Neural cell (in vitro differentiated cells): ENCODE measurements around the gene PDCD4. TPM values are rescaled to one million over a fixed set of nuclear protein-coding genes. Genes with fewer than 3 reads are reported as not detected.
"Not testable (repeated sequence)": the region's sequence is repeated elsewhere in the genome, so short reads cannot be mapped to it uniquely, and the experiment has no call there.

Source experiments
- H2AFZ ChIP-seq: fragments of 200-600, 300-800 bp; sonication (generic), shearing (Covaris generic); 2 replicates; pipeline ENCODE4 v1.6.0; 2014; ENCODE audit warnings: low read depth, mild to moderate bottlenecking, antibody characterized with exemption, low read length, moderate library complexity
- H3F3A ChIP-seq: fragments of 200-600 bp; shearing (Covaris generic); 2 replicates; pipeline ENCODE4 v1.6.1; 2016; ENCODE audit warnings: mild to moderate bottlenecking, moderate library complexity, mixed read lengths, antibody characterized with exemption, low read length; ENCODE audit not compliant: insufficient read depth, poor library complexity, severe bottlenecking
- H3K27ac ChIP-seq: fragments of 200-600, 300-800 bp; sonication (generic), shearing (Covaris generic); 2 replicates; pipeline ENCODE4 v1.5.1; 2014; ENCODE audit warnings: mild to moderate bottlenecking, low read length, moderate library complexity
- H3K27me3 ChIP-seq: fragments of 300-800, 200-600 bp; sonication (generic), shearing (Covaris generic); 2 replicates; pipeline ENCODE4 v1.6.0; 2014; ENCODE audit warnings: mild to moderate bottlenecking, low read depth, low read length, moderate library complexity; ENCODE audit not compliant: insufficient read depth
- H3K36me3 ChIP-seq: fragments of 300-800, 200-600 bp; sonication (generic), shearing (Covaris generic); 2 replicates; pipeline ENCODE4 v1.5.1; 2014; ENCODE audit warnings: mild to moderate bottlenecking, antibody characterized with exemption, low read length, moderate library complexity; ENCODE audit not compliant: insufficient read depth
- H3K4me2 ChIP-seq: fragments of 300-800, 200-600 bp; sonication (generic), shearing (Covaris generic); 2 replicates; pipeline ENCODE4 v1.6.0; 2014; ENCODE audit warnings: mild to moderate bottlenecking, low read length
- H3K4me3 ChIP-seq: fragments of 300-800, 200-600 bp; sonication (generic), shearing (Covaris generic); 2 replicates; pipeline ENCODE4 v1.5.1; 2014; ENCODE audit warnings: mild to moderate bottlenecking, low read length, moderate library complexity
- H3K79me2 ChIP-seq: fragments of 200-600 bp; shearing (Covaris generic); replicated peaks from 2 replicates; pipeline ENCODE4 v1.6.0; 2014; ENCODE audit warnings: mild to moderate bottlenecking, low read length, moderate library complexity; ENCODE audit not compliant: insufficient read depth
- H3K9ac ChIP-seq: fragments of 300-800, 200-600 bp; sonication (generic), shearing (Covaris generic); 2 replicates; pipeline ENCODE4 v1.6.1; 2016; ENCODE audit warnings: mild to moderate bottlenecking, low read length, mixed read lengths
- H3K9me2 ChIP-seq: fragments of 200-600 bp; shearing (Covaris generic); 2 replicates; pipeline ENCODE4 v1.6.1; 2016; ENCODE audit warnings: mild to moderate bottlenecking, low read length, mixed read lengths; ENCODE audit not compliant: insufficient read depth
- H3K9me3 ChIP-seq: fragments of 200-600, 300-800 bp; sonication (generic), shearing (Covaris generic); 2 replicates; pipeline ENCODE4 v1.6.1; 2016; ENCODE audit warnings: mild to moderate bottlenecking, mixed run types, low read length, moderate library complexity, mixed read lengths
- H4K20me1 ChIP-seq: fragments of 200-600 bp; shearing (Covaris generic); 2 replicates; pipeline ENCODE4 v1.6.1; 2016; ENCODE audit warnings: mild to moderate bottlenecking, mixed run types; ENCODE audit not compliant: insufficient read depth
- CTCF ChIP-seq: fragments of 450-650 bp; IDR thresholded peaks from 2 replicates; pipeline ENCODE4 v1.5.1; 2014; ENCODE audit warnings: antibody characterized with exemption, mild to moderate bottlenecking, moderate library complexity; ENCODE audit not compliant: poor library complexity, severe bottlenecking
- EP300 ChIP-seq: fragments of 450-650 bp; conservative IDR thresholded peaks from 2 replicates; pipeline ENCODE4 v1.6.1; 2014; ENCODE audit warnings: antibody characterized with exemption, mild to moderate bottlenecking, moderate library complexity; ENCODE audit not compliant: poor library complexity, severe bottlenecking
- EZH2 ChIP-seq: fragments of 200-600, 300-800 bp; shearing (Covaris generic), sonication (generic); IDR thresholded peaks from 2 replicates; pipeline ENCODE4 v1.6.1; 2014; ENCODE audit warnings: antibody characterized with exemption, low read length, borderline replicate concordance, mild to moderate bottlenecking; ENCODE audit not compliant: insufficient read depth, poor library complexity, severe bottlenecking
- POLR2AphosphoS5 ChIP-seq: IDR thresholded peaks from 2 replicates; pipeline ENCODE4 v1.6.1; 2012
- RAD21 ChIP-seq: fragments of 450-650 bp; conservative IDR thresholded peaks from 2 replicates; pipeline ENCODE4 v1.6.1; 2014; ENCODE audit warnings: antibody characterized with exemption, mild to moderate bottlenecking, moderate library complexity
- REST ChIP-seq: IDR thresholded peaks from 2 replicates; pipeline ENCODE4 v1.6.1; 2012; ENCODE audit warnings: borderline replicate concordance
- SMC3 ChIP-seq: fragments of 450-650 bp; conservative IDR thresholded peaks from 2 replicates; pipeline ENCODE4 v1.6.1; 2014; ENCODE audit warnings: antibody characterized with exemption, mild to moderate bottlenecking, moderate library complexity; ENCODE audit not compliant: poor library complexity
- TAF1 ChIP-seq: IDR thresholded peaks from 2 replicates; pipeline ENCODE4 v1.6.1; 2012; ENCODE audit warnings: low read depth
- polyA plus RNA-seq: library from polyadenylated mRNA; depleted of rRNA; stranded (reverse); fragments of >200 nt; gene quantifications from 2 replicates; pipeline ENCODE4 v1.2.3, GENCODE V29; 2014

The PDCD4 gene
- polyA plus RNA-seq, 1 donor from 2014 or later = 83.5 TPM

GRCh38 chr10:110915600-110915999 lies 43.9 kb downstream of the PDCD4 start:
- H3K9ac ChIP-seq, H3K9me3 ChIP-seq, H3K4me3 ChIP-seq, H4K20me1 ChIP-seq, H3K4me2 ChIP-seq, H3F3A ChIP-seq, H2AFZ ChIP-seq, H3K27ac ChIP-seq, H3K36me3 ChIP-seq, H3K27me3 ChIP-seq, H3K9me2 ChIP-seq: not testable (repeated sequence)
- H3K79me2 ChIP-seq = peaks cover 19% of the 10 kb centered on the region

GRCh38 chr10:110916554-110917346 lies 45.0 kb downstream of the PDCD4 start:
- Histone ChIP-seq H3K27me3 (no peaks in the 10 kb centered on the region), H2AFZ (no peak overlapping the region), H3K79me2 (peaks cover 30% of the 10 kb centered on the region), H3K27ac (no peak overlapping the region), H3F3A (no peaks in the 10 kb centered on the region), H3K4me2 (no peak overlapping the region), H3K4me3 (no peak overlapping the region), H3K9me3 (no peaks in the 10 kb centered on the region), H3K9ac (no peak overlapping the region), H3K36me3 (no peaks in the 10 kb centered on the region), H3K9me2 (no peaks in the 10 kb centered on the region), H4K20me1 (no peaks in the 10 kb centered on the region)
- TF ChIP-seq REST (no peak), TAF1 (no peak), CTCF (no peak), SMC3 (no peak), RAD21 (no peak)

- peaks cover 45% of the 10 kb centered on the region for H3K79me2 ChIP-seq
- H3K4me3 ChIP-seq = peak overlapping the region; percentile 89
- H3K9me3 ChIP-seq = no peaks in the 10 kb centered on the region
- H3K9ac ChIP-seq = peak overlapping the region; percentile 87
- H3F3A ChIP-seq = no peaks in the 10 kb centered on the region
- no peaks in the 10 kb centered on the region for H3K27me3 ChIP-seq
- no peaks in the 10 kb centered on the region for H4K20me1 ChIP-seq
- H3K4me2 ChIP-seq = peak overlapping the region; percentile 86
- peak overlapping the region; percentile 84 for H2AFZ ChIP-seq
- no peak for TF ChIP-seq RAD21
- no peak for TF ChIP-seq EP300
- no peak for TF ChIP-seq EZH2
- no peak for TF ChIP-seq SMC3
- no peak for TF ChIP-seq REST
- TF ChIP-seq POLR2AphosphoS5 = no peak
- H3K36me3 ChIP-seq = no peaks in the 10 kb centered on the region
- H3K9me2 ChIP-seq = no peaks in the 10 kb centered on the region
- H3K27ac ChIP-seq = peak overlapping the region; percentile 94
These were observed 46.5 kb downstream of the PDCD4 start for GRCh38 chr10:110918269-110918642.
